K562 (cell line): ENCODE measurements around the gene PIGV. TPM values are rescaled to one million over a fixed set of nuclear protein-coding genes. Genes with fewer than 3 reads are reported as not detected.

ENCODE experiments used
- ARNT ChIP-seq, 2 experiments: fragments of 450-650 bp; IDR thresholded peaks; 2 replicates each; pipeline ENCODE4 v1.6.1; 2016; ENCODE audit warnings: mild to moderate bottlenecking in 1 of 2
- BCL6 ChIP-seq: fragments of 250-450 bp; sonication (Bioruptor Pico); IDR thresholded peaks from 2 replicates; pipeline ENCODE4 v1.4.0; 2020
- CBX2 ChIP-seq: fragments of 200-600 bp; sonication (generic); IDR thresholded peaks from one replicate; pipeline ENCODE4 v1.6.1; 2012; ENCODE audit warnings: mild to moderate bottlenecking, low read length, inconsistent platforms; ENCODE audit not compliant: insufficient read depth, poor library complexity, severe bottlenecking
- ETV5 ChIP-seq: sonication (generic); formaldehyde crosslinking; IDR thresholded peaks from 2 replicates; pipeline ENCODE4 v1.4.0; 2020; ENCODE audit warnings: low read depth, mild to moderate bottlenecking, missing genetic modification reagents
- HIVEP1 ChIP-seq: fragments of 250-450 bp; sonication (Bioruptor Pico); IDR thresholded peaks from 2 replicates; pipeline ENCODE4 v1.4.0; 2020; ENCODE audit warnings: mild to moderate bottlenecking
- MYC ChIP-seq, 2 experiments: fragments of 250-450 bp in 1 of 2; sonication (Bioruptor Pico) in 1 of 2; IDR thresholded peaks; 2 replicates each; pipeline versions ENCODE4 v1.5.1 to v1.6.1; 2012 to 2021; ENCODE audit warnings: low read depth in 2 of 2, borderline replicate concordance in 1 of 2, improper control_type of control experiment in 1 of 2, low read length in 1 of 2, mild to moderate bottlenecking in 1 of 2, moderate library complexity in 1 of 2
- MYNN ChIP-seq, 2 experiments: sonication (generic); formaldehyde crosslinking in 1 of 2; IDR thresholded peaks; 2 replicates each; pipeline versions ENCODE4 v1.5.0 to v1.6.1; 2016 to 2020; ENCODE audit warnings: antibody characterized with exemption in 1 of 2, missing genetic modification reagents in 1 of 2
- NR1H2 ChIP-seq: sonication (generic); formaldehyde crosslinking; IDR thresholded peaks from 2 replicates; pipeline ENCODE4 v1.4.0; 2020; ENCODE audit warnings: mild to moderate bottlenecking, missing genetic modification reagents
- RFX5 ChIP-seq: IDR thresholded peaks from 2 replicates; pipeline ENCODE4 v1.6.1; 2011; ENCODE audit warnings: low read depth, mild to moderate bottlenecking, improper control_type of control experiment, low read length
- TAF15 ChIP-seq: fragments of 200-400 bp; formaldehyde crosslinking; IDR thresholded peaks from 2 replicates; pipeline ENCODE4 v1.6.1; 2017; ENCODE audit warnings: mild to moderate bottlenecking, low read depth, low read length, moderate library complexity
- THRAP3 ChIP-seq: fragments of 450-650 bp; IDR thresholded peaks from 2 replicates; pipeline ENCODE4 v1.6.1; 2016; ENCODE audit warnings: mild to moderate bottlenecking, inconsistent platforms, borderline replicate concordance
- ZBTB8A ChIP-seq: fragments of 450-650 bp; IDR thresholded peaks from 2 replicates; pipeline ENCODE4 v1.6.1; 2018; ENCODE audit warnings: mild to moderate bottlenecking, moderate library complexity; ENCODE audit not compliant: partially characterized antibody
- ZNF76 ChIP-seq: fragments of 250-450 bp; sonication (Bioruptor Pico); IDR thresholded peaks from 2 replicates; pipeline ENCODE4 v1.4.0; 2020; ENCODE audit warnings: mild to moderate bottlenecking, moderate library complexity, borderline replicate concordance
- polyA plus RNA-seq, 8 experiments: library from polyadenylated mRNA; depleted of rRNA in 4 of 8; stranded (reverse) in 5 of 8; unstranded in 3 of 8; fragments of >200 nt; fragmentation: Nextera tagmentation in 2 of 8; fragmentation: Illumina TruSeq in 1 of 8; extraction: Ambion mirVana in 2 of 8; extraction: Trizol in 1 of 8; gene quantifications; 2 replicates each; pipeline versions ENCODE4 v1.2.1 to v1.2.3, GENCODE V29; 2011 to 2014; ENCODE audit warnings: inconsistent platforms in 1 of 8, missing spikeins in 1 of 8
- total RNA-seq, 7 experiments: library from RNA; depleted of rRNA in 6 of 7; stranded (reverse); fragments of >200 nt in 6 of 7; fragmentation: Illumina TruSeq in 2 of 7; extraction: Trizol in 2 of 7; gene quantifications; 2 replicates each; pipeline versions ENCODE4 v1.2.1 to v1.2.3, GENCODE V29; 2011 to 2021; ENCODE audit warnings: low replicate concordance in 1 of 7
- TF ChIP-seq, protein P1 (sequence below): sonication (generic); formaldehyde crosslinking; IDR thresholded peaks from 2 replicates; pipeline ENCODE4 v1.4.0; 2020; ENCODE audit warnings: mild to moderate bottlenecking, missing genetic modification reagents
- TF ChIP-seq, protein P2 (sequence below): fragments of 250-450 bp; sonication (Bioruptor Pico); IDR thresholded peaks from 2 replicates; pipeline ENCODE4 v1.8.0; 2022; ENCODE audit warnings: moderate library complexity, mild to moderate bottlenecking, inconsistent platforms
- TF ChIP-seq, protein P3 (sequence below), 2 experiments: fragments of 450-650 bp in 1 of 2; sonication (generic) in 1 of 2; formaldehyde crosslinking in 1 of 2; IDR thresholded peaks in 1 of 2; conservative IDR thresholded peaks in 1 of 2; 2 replicates each; pipeline versions ENCODE4 v1.6.1 to v1.8.1; 2016 to 2023; ENCODE audit warnings: mild to moderate bottlenecking in 2 of 2, moderate library complexity in 2 of 2, inconsistent platforms in 1 of 2, missing genetic modification reagents in 1 of 2
- TF ChIP-seq, protein P4 (sequence below): fragments of 450-650 bp; IDR thresholded peaks from 2 replicates; pipeline ENCODE4 v1.7.0; 2016; ENCODE audit warnings: borderline replicate concordance
- TF ChIP-seq, protein P5 (sequence below): fragments of 250-450 bp; sonication (Bioruptor Pico); IDR thresholded peaks from 2 replicates; pipeline ENCODE4 v1.5.0; 2021; ENCODE audit warnings: mild to moderate bottlenecking, borderline replicate concordance

PIGV gene
- total and polyA plus RNA-seq, 9 of the 15 experiments (the other 6 are each of a cell fraction or from before 2014, with no cell fraction given), result 8.4 to 21.8 (median 11.7) TPM

DNA sequence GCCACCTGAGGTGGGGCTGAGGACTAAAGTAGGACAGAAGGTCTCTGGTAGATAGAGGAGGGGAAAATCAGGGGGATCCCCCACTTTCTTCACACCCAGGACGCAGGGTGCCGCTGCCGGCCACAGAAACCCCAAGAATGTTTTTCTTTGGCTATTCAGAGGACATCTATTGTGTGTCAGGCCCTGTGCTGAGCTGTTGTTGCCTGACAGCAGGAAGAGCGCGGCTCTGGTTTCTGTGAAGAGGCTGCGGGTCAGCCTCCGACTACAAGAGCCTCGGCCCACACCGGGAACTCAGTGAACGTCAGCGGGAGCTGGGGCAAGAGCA lies 407 bp upstream of the PIGV start (continued):
- TF ChIP-seq NR1H2 (CRISPR knock-in tag) (peak; percentile 80; the same call in 1 of the 2 replicates), CBX2 (no peak), RFX5 (no peak), BCL6 (CRISPR knock-in tag) (0 out of 2 replicates have a peak, but pooled peaks have one; percentile 18), ARNT (IDR thresholded peaks at IDR 0.05) (no peak), ZBTB8A (no peak), ETV5 (CRISPR knock-in tag) (peak; percentile 23; the same call in 1 of the 2 replicates), MYC (IDR thresholded peaks at IDR 0.05; ENCODE audit: low read depth, low read length) (no peak), MYC (CRISPR knock-in tag; IDR thresholded peaks at IDR 0.05; ENCODE audit: borderline replicate concordance, low read depth) (peak; percentile 71; the same call in 1 of the 2 replicates), THRAP3 (no peak; the same call in 1 of the 2 replicates), TAF15 (no peak), MYNN (IDR thresholded peaks at IDR 0.05) (no peak), MYNN (CRISPR knock-in tag; IDR thresholded peaks at IDR 0.05) (no peak), ZNF76 (CRISPR knock-in tag) (0 out of 2 replicates have a peak, but pooled peaks have one; percentile 41), HIVEP1 (CRISPR knock-in tag) (no peak)
- TF ChIP-seq, protein P1, sequence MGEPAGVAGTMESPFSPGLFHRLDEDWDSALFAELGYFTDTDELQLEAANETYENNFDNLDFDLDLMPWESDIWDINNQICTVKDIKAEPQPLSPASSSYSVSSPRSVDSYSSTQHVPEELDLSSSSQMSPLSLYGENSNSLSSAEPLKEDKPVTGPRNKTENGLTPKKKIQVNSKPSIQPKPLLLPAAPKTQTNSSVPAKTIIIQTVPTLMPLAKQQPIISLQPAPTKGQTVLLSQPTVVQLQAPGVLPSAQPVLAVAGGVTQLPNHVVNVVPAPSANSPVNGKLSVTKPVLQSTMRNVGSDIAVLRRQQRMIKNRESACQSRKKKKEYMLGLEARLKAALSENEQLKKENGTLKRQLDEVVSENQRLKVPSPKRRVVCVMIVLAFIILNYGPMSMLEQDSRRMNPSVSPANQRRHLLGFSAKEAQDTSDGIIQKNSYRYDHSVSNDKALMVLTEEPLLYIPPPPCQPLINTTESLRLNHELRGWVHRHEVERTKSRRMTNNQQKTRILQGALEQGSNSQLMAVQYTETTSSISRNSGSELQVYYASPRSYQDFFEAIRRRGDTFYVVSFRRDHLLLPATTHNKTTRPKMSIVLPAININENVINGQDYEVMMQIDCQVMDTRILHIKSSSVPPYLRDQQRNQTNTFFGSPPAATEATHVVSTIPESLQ (CRISPR knock-in tag), result 0 out of 2 replicates have a peak, but pooled peaks have one; percentile 65
- TF ChIP-seq, protein P2, sequence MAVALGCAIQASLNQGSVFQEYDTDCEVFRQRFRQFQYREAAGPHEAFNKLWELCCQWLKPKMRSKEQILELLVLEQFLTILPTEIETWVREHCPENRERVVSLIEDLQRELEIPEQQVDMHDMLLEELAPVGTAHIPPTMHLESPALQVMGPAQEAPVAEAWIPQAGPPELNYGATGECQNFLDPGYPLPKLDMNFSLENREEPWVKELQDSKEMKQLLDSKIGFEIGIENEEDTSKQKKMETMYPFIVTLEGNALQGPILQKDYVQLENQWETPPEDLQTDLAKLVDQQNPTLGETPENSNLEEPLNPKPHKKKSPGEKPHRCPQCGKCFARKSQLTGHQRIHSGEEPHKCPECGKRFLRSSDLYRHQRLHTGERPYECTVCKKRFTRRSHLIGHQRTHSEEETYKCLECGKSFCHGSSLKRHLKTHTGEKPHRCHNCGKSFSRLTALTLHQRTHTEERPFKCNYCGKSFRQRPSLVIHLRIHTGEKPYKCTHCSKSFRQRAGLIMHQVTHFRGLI (CRISPR knock-in tag), result no peak
- TF ChIP-seq, protein P3, sequence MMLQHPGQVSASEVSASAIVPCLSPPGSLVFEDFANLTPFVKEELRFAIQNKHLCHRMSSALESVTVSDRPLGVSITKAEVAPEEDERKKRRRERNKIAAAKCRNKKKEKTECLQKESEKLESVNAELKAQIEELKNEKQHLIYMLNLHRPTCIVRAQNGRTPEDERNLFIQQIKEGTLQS (IDR thresholded peaks at IDR 0.05), result no peak
- TF ChIP-seq, protein P3 (CRISPR knock-in tag; conservative IDR thresholded peaks at IDR 0.05), result no peak; the same call in 1 of the 2 replicates
- TF ChIP-seq, protein P4, sequence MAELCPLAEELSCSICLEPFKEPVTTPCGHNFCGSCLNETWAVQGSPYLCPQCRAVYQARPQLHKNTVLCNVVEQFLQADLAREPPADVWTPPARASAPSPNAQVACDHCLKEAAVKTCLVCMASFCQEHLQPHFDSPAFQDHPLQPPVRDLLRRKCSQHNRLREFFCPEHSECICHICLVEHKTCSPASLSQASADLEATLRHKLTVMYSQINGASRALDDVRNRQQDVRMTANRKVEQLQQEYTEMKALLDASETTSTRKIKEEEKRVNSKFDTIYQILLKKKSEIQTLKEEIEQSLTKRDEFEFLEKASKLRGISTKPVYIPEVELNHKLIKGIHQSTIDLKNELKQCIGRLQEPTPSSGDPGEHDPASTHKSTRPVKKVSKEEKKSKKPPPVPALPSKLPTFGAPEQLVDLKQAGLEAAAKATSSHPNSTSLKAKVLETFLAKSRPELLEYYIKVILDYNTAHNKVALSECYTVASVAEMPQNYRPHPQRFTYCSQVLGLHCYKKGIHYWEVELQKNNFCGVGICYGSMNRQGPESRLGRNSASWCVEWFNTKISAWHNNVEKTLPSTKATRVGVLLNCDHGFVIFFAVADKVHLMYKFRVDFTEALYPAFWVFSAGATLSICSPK, result 0 out of 2 replicates have a peak, but pooled peaks have one; percentile 7
- TF ChIP-seq, protein P5, sequence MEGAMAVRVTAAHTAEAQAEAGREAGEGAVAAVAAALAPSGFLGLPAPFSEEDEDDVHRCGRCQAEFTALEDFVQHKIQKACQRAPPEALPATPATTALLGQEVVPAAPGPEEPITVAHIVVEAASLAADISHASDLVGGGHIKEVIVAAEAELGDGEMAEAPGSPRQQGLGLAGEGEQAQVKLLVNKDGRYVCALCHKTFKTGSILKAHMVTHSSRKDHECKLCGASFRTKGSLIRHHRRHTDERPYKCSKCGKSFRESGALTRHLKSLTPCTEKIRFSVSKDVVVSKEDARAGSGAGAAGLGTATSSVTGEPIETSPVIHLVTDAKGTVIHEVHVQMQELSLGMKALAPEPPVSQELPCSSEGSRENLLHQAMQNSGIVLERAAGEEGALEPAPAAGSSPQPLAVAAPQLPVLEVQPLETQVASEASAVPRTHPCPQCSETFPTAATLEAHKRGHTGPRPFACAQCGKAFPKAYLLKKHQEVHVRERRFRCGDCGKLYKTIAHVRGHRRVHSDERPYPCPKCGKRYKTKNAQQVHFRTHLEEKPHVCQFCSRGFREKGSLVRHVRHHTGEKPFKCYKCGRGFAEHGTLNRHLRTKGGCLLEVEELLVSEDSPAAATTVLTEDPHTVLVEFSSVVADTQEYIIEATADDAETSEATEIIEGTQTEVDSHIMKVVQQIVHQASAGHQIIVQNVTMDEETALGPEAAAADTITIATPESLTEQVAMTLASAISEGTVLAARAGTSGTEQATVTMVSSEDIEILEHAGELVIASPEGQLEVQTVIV, result no peak
